GM10248 (cell line): ENCODE results near the gene CXCL11.

Experiments used
- CTCF ChIA-PET: fragments of 300-600 bp; sonication (Branson Sonifier 250); formaldehyde crosslinking; extraction: SDS; loops from one replicate; lab custom pipeline; 2021; ENCODE audit warnings: antibody characterized with exemption; lab: Yijun Ruan, JAX
- POLR2A ChIA-PET: fragments of 350-650 bp; sonication (Branson Sonifier 250); formaldehyde crosslinking; extraction: SDS; loops from one replicate; lab custom pipeline; 2020; ENCODE audit warnings: antibody characterized with exemption; lab: Yijun Ruan, JAX
- DNase-seq: peaks from one replicate; pipeline ENCODE4 v3.0.0; 2012; ENCODE audit errors: extremely low spot score
- CTCF ChIP-seq: IDR thresholded peaks from 2 replicates; pipeline ENCODE4 v1.5.1; 2012; ENCODE audit warnings: mild to moderate bottlenecking, low read depth; ENCODE audit errors: extremely low read depth, missing control alignments, control extremely low read depth

CXCL11 gene

GRCh38 chr4:75995727-75996126 is 40.1 kb downstream of the CXCL11 start:
- CTCF ChIA-PET: interaction anchor here (0.7 to 4.6 kb wide), 44 partner anchors 9 to 382 kb away, joined by 3 to 43 read pairs (median 5); partner anchors contain the start of genes CXCL11 and NUP54
- peak; percentile 48 for DNase-seq
- POLR2A ChIA-PET: no interaction called here
- peak; percentile 55 for TF ChIP-seq CTCF

GRCh38 chr4:75992462-75992861 is 43.4 kb downstream of the CXCL11 start:
- ChIA-PET CTCF (interaction anchor here (1.3 to 3.7 kb wide), 5 partner anchors 20 to 95 kb away, joined by 3 to 18 read pairs (median 5); no protein-coding TSS in a partner anchor), POLR2A (no interaction called here)
- no peak for DNase-seq
- no peak for TF ChIP-seq CTCF

GRCh38 chr4:75989846-75990528 is 45.9 kb downstream of the CXCL11 start:
- CTCF ChIA-PET: interaction anchor here (0.9 to 3.7 kb wide), 3 partner anchors 12 to 77 kb away, joined by 3 to 18 read pairs (median 3); no protein-coding TSS in a partner anchor
- DNase-seq: no peak
- TF ChIP-seq CTCF: no peak
- POLR2A ChIA-PET: no interaction called here

- TF ChIP-seq CTCF: no peak
- DNase-seq: no peak
- ChIA-PET POLR2A (no interaction called here), CTCF (interaction anchor here (1.0 to 1.8 kb wide), 2 partner anchors 9 to 11 kb away, joined by 3 to 11 read pairs; no protein-coding TSS in a partner anchor)
These were observed 50.8 kb downstream of the CXCL11 start for GRCh38 chr4:75985116-75985515.
